Fibroblast of peridontal ligament (primary cell): ENCODE data around the gene FHIT.
A peak's percentile ranks its signal among the peaks of the same experiment; 100 is the strongest.

Experiments used
- DNase-seq: peaks from one replicate; pipeline ENCODE4 v3.0.0-alpha.2; 2010; ENCODE audit errors: extremely low read depth

FHIT gene

DNA sequence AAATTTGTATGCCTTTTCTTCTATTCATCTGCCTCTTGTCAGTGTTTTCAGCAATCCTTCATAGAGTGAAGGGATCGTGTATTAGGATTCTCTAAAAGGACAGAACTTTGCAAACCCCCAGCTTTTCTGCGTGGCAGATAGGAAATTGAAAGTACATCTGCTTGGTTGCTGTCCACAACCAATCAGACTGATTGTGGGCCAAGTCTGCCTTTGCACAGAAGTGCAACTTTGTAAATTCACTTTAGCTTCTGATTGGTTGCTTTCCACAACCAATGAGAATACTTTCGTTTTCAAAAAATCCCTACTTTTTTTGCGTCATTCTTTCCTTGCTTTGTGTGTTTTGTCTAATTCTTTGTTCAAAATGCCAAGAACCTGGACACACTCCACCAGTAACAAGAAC is 847.4 kb downstream of the FHIT start:
- peak; percentile 5 for DNase-seq

GRCh38 chr3:60402931-60403330 is 848.3 kb downstream of the FHIT start:
- no peak for DNase-seq

DNA sequence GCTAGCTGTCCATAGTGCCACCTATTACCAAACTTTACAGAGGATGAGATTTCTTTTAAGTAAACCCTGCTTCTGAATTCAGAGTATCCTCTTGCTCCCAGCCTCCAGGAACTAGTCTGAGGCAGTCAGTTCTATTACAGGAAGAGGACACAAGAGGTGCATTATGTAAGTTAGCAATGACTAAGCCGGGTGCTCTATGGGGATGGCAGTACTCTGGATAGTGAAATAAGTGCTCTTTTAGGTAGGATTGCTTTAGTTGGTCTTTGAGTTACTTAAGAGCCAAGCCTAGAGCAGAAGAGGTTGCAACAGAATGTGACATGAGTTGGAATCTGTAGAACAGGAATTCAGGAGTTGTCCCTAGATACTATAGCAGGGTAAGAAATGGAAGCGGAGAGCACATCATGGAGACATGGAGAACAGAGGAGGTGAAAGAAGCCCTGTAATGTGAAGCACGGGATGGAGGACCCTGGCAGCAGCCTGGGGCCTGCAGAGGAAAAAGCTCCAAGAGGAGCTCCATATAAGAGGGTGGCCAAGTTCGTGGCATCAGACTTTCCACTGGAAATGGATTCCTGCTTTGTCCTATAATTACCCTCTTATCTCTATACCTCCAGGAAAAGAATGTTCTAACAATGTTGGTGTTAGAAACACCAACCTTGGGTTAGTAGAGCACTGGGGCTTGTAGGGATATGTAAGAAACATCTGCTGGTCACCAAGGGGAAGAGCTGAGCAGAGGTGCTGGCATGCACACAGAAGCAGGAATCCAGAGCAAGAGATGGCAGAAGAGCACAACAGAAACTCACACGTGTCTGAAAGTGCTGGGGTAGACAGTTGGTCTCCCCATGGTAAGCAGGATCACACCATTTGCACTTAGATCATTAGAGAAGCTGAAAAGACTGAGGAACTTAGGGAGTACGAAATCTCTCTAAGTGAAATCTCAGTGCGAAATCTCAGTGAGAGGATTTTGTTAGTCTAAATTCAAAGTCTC is 851.1 kb downstream of the FHIT start:
- DNase-seq: no peak

- no peak for DNase-seq
Observed at GRCh38 chr3:60399292-60399691, 852.0 kb downstream of the FHIT start.

DNA sequence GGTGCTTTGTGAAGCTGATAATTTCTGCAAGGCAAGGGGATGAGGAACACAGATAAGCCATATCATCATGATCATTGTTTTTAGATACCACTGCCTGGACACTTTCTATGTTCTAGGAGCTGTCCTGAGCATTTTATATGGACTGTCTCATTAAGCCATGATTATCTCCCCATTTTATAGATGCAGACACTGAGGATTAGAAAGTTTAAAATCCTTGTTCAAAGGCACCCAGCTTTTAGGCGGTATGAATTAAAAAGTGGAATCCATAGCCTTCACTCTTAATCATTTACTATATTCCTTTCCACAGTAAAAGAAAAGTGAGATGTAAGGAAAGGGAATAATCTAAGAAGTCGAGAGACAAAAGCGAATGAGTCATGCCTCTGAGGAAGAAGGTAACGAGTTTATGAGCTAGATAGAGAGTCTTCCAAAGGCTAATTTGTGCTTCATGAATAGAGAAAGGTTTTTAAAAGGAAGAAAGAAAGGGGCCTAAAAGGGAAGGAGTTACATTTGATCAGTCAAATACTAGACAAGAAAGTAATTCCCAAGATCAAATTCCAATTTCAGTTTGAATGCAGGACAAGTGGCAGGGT is 856.0 kb downstream of the FHIT start:
- no peak for DNase-seq

GRCh38 chr3:60393946-60394345 is 857.3 kb downstream of the FHIT start:
- no peak for DNase-seq

GRCh38 chr3:60392501-60392900 is 858.8 kb downstream of the FHIT start:
- DNase-seq: no peak

- no peak for DNase-seq
Observed at GRCh38 chr3:60391292-60391691, 860.0 kb downstream of the FHIT start.

GRCh38 chr3:60388731-60389130 is 862.5 kb downstream of the FHIT start:
- DNase-seq: no peak

- DNase-seq: no peak
Observed at GRCh38 chr3:60386306-60386705, 864.9 kb downstream of the FHIT start.

- DNase-seq: no peak
Observed at GRCh38 chr3:60384341-60384740, 866.9 kb downstream of the FHIT start.

- DNase-seq: no peak
Observed at GRCh38 chr3:60383345-60383744, 867.9 kb downstream of the FHIT start.

DNA sequence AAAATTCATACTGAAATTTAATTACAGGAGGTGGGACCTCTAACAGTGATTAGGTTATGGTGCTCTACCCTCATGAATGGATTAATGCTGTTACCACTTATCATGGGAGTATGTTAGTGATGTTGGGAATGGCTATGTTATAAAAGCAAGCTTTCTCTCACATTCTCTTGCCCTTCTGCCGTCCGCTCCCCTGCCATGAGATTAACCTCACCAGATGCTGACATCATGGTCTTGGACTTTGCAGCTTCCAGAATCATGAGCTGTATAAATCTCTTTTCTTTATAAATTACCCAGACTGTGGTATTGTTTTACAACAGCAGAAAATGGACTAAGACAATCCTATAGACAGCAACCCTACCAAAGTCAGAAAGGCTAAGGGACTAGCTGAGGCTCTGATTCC is 884.8 kb downstream of the FHIT start:
- DNase-seq: no peak

GRCh38 chr3:60365360-60365759 is 885.9 kb downstream of the FHIT start:
- peak; percentile 18 for DNase-seq

GRCh38 chr3:60364475-60364874 is 886.8 kb downstream of the FHIT start:
- DNase-seq: no peak

- DNase-seq: peak; percentile 11
Observed at GRCh38 chr3:60363817-60364216, 887.4 kb downstream of the FHIT start.

DNA sequence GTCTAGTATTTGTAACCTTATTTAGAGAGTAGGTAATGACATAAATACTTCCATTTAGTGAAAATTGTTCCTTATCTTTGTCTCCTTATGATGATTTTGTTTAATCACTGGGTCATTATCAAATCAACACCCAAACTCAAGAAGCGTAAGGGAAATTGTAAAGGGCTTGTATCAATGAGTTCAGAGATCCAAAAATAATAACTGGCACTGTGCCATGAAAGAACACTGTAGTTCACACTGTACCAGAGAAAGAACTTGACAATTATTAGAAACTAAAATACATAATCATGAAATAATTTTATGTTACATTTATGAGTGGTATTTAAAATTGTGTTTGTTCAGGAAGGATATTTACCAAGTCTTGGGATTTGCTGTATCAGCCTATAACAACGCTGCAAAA is 895.4 kb downstream of the FHIT start:
- no peak for DNase-seq

DNA sequence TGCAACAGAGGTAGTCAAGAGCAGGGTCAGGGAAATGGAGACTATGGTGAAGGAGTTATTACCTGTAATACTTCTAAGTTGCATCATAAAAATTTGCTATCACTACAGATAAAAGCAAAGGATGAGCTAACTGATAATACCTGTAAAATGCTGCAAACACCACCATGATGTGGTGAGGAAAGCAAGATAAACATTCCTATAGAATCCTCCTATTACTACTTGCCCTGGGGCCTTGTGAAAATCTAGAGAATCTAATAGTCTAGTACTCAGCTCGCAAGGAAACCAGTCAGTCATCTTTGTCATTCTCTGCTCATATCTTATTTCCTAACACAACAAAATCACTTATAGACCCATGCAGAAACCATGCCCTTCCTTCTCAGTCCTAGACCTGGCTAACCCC is 899.8 kb downstream of the FHIT start:
- DNase-seq: no peak

GRCh38 chr3:60344340-60344739 is 906.9 kb downstream of the FHIT start:
- DNase-seq: no peak

GRCh38 chr3:60343831-60344230 is 907.4 kb downstream of the FHIT start:
- no peak for DNase-seq

- no peak for DNase-seq
Observed at GRCh38 chr3:60339304-60339703, 911.9 kb downstream of the FHIT start.

GRCh38 chr3:60337421-60337820 is 913.8 kb downstream of the FHIT start:
- no peak for DNase-seq

GRCh38 chr3:60336061-60336460 is 915.2 kb downstream of the FHIT start:
- no peak for DNase-seq
